HepG2 (cell line): Measurements from ENCODE around the gene ATP13A2.

ENCODE experiments used
- DPF2 ChIP-seq: sonication (generic); formaldehyde crosslinking; IDR thresholded peaks from 2 replicates; pipeline ENCODE4 v1.4.0; 2020; ENCODE audit warnings: mild to moderate bottlenecking, low read depth, missing genetic modification reagents, borderline replicate concordance
- GTF2F1 ChIP-seq: fragments of 150-350 bp; IDR thresholded peaks from 2 replicates; pipeline ENCODE4 v1.6.1; 2014; ENCODE audit warnings: low read length
- POLR2AphosphoS5 ChIP-seq: IDR thresholded peaks from 2 replicates; pipeline ENCODE4 v1.6.1; 2012; ENCODE audit warnings: low read depth, low read length
- SNAI1 ChIP-seq: sonication (generic); formaldehyde crosslinking; IDR thresholded peaks from 2 replicates; pipeline ENCODE4 v1.5.0; 2020; ENCODE audit warnings: mild to moderate bottlenecking, missing genetic modification reagents, borderline replicate concordance
- SRF ChIP-seq: IDR thresholded peaks from 2 replicates; pipeline ENCODE4 v1.6.1; 2011; ENCODE audit warnings: mild to moderate bottlenecking, low read depth, low read length, moderate library complexity
- XBP1 ChIP-seq: sonication (generic); formaldehyde crosslinking; IDR thresholded peaks from 2 replicates; pipeline ENCODE4 v1.5.0; 2020; ENCODE audit warnings: missing genetic modification reagents
- ZNF629 ChIP-seq: sonication (generic); formaldehyde crosslinking; conservative IDR thresholded peaks from 2 replicates; pipeline ENCODE4 v1.5.0; 2020; ENCODE audit warnings: missing genetic modification reagents
- ZNF792 ChIP-seq: IDR thresholded peaks from 2 replicates; pipeline ENCODE4 v1.6.1; 2016
- TF ChIP-seq, protein P1 (sequence below): sonication (generic); formaldehyde crosslinking; IDR thresholded peaks from 2 replicates; pipeline ENCODE4 v1.4.0; 2020; ENCODE audit warnings: mild to moderate bottlenecking, missing genetic modification reagents

DNA sequence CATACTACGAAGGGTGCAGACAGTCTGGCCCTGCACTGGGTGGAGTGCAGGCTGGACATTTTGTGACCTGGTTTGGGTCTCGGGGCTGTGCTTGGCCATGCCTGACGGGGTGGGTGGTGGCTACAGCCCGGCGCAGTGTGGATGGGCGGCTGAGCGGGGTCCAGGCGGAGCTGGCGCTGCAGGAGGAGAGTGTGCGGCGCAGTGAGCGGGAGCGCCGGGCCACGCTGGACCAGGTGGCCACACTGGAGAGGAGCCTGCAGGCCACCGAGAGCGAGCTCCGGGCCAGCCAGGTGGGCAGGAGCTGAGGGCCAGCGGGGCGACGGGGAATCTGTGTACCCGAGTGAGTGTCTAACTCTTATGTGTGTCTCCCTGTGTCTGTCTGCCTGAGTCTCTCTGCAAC is 45.4 kb downstream of the ATP13A2 start:
- TF ChIP-seq GTF2F1 (no peak), XBP1 (CRISPR knock-in tag) (no peak), DPF2 (CRISPR knock-in tag) (no peak), ZNF792 (CRISPR knock-in tag) (no peak), POLR2AphosphoS5 (no peak), SRF (no peak), ZNF629 (CRISPR knock-in tag) (no peak), SNAI1 (CRISPR knock-in tag) (no peak)
- TF ChIP-seq, protein P1, sequence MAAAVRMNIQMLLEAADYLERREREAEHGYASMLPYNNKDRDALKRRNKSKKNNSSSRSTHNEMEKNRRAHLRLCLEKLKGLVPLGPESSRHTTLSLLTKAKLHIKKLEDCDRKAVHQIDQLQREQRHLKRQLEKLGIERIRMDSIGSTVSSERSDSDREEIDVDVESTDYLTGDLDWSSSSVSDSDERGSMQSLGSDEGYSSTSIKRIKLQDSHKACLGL (CRISPR knock-in tag): no peak
